Activated B cell treated with CpG ODN at 0.5 μM for 24 hours (primary cell): Measurements from ENCODE around the gene UCHL3. TPM values are rescaled to one million over a fixed set of nuclear protein-coding genes. Genes with fewer than 3 reads are reported as not detected.
A peak's percentile ranks its signal among the peaks of the same experiment; 100 is the strongest.

Source experiments
- ATAC-seq: fragments of 200-7000 bp; cut with Tn5 transposase; one replicate; pipeline ENCODE4 v1.10.0; 2021; ENCODE audit warnings: low read depth, mild to moderate bottlenecking, moderate library complexity
- CTCF ChIA-PET: fragments of 350-600 bp; sonication (Branson Sonifier 250); formaldehyde crosslinking; loops from one replicate; lab custom pipeline; 2021; ENCODE audit warnings: antibody characterized with exemption; lab: Charles Lee
- POLR2A ChIA-PET: fragments of 350-600 bp; sonication (Branson Sonifier 250); formaldehyde crosslinking; loops from one replicate; lab custom pipeline; 2021; ENCODE audit warnings: antibody characterized with exemption; lab: Charles Lee
- DNase-seq: peaks from one replicate; pipeline ENCODE4 v3.0.0; 2022
- H3K27ac Mint-ChIP-seq: one replicate; pipeline ENCODE4 v1.8.0; 2020; ENCODE audit warnings: mixed read lengths
- H3K27me3 Mint-ChIP-seq: one replicate; pipeline ENCODE4 v1.8.0; 2021; ENCODE audit warnings: mixed read lengths
- H3K36me3 Mint-ChIP-seq: one replicate; pipeline ENCODE4 v1.8.0; 2021; ENCODE audit warnings: low read depth, mixed read lengths
- H3K4me1 Mint-ChIP-seq: one replicate; pipeline ENCODE4 v1.8.0; 2021; ENCODE audit warnings: mixed read lengths
- H3K4me3 Mint-ChIP-seq: one replicate; pipeline ENCODE4 v1.8.0; 2020; ENCODE audit warnings: mild to moderate bottlenecking, mixed read lengths
- H3K9me3 Mint-ChIP-seq: one replicate; pipeline ENCODE4 v1.8.0; 2020; ENCODE audit warnings: mixed read lengths
- intact Hi-C: fragments of 100-400 bp; cut with micrococcal nuclease; formaldehyde crosslinking; loops from one replicate; pipeline ENCODE4 v1.15.1; 2024
- total RNA-seq: library from RNA; stranded (reverse); gene quantifications from 2 replicates; pipeline ENCODE4 v1.2.3, GENCODE V29; 2022
- TF ChIP-seq, protein P1 (sequence below): fragments of 200-600 bp; IDR thresholded peaks from one replicate; pipeline ENCODE4 v1.8.0; 2022; ENCODE audit warnings: antibody characterized with exemption, mild to moderate bottlenecking

The UCHL3 gene
- total RNA-seq, 1 donor from 2014 or later = 22.7 TPM

GRCh38 chr13:75550159-75550567, 572 bp downstream of the UCHL3 start:
- POLR2A ChIA-PET = interaction anchor here (0.5 to 2.0 kb wide), 7 partner anchors 13 to 1442 kb away, joined by 3 to 11 read pairs (median 4); partner anchors contain the start of genes CLN5 and COMMD6
- Mint-ChIP-seq H3K27me3 (no peaks in the 10 kb centered on the region), H3K4me3 (peak overlapping the region; percentile 98), H3K4me1 (peaks cover 45% of the 10 kb centered on the region), H3K27ac (peak overlapping the region; percentile 99), H3K9me3 (no peaks in the 10 kb centered on the region), H3K36me3 (peaks cover 29% of the 10 kb centered on the region)
- TF ChIP-seq, protein P1, sequence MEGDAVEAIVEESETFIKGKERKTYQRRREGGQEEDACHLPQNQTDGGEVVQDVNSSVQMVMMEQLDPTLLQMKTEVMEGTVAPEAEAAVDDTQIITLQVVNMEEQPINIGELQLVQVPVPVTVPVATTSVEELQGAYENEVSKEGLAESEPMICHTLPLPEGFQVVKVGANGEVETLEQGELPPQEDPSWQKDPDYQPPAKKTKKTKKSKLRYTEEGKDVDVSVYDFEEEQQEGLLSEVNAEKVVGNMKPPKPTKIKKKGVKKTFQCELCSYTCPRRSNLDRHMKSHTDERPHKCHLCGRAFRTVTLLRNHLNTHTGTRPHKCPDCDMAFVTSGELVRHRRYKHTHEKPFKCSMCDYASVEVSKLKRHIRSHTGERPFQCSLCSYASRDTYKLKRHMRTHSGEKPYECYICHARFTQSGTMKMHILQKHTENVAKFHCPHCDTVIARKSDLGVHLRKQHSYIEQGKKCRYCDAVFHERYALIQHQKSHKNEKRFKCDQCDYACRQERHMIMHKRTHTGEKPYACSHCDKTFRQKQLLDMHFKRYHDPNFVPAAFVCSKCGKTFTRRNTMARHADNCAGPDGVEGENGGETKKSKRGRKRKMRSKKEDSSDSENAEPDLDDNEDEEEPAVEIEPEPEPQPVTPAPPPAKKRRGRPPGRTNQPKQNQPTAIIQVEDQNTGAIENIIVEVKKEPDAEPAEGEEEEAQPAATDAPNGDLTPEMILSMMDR = no peak
- intact Hi-C loops = no loop called here
- ATAC-seq = no peak
- CTCF ChIA-PET = interaction anchor here (1.8 kb wide), 1 partner anchor 177 kb away, joined by 14 read pairs; no protein-coding TSS in a partner anchor
- DNase-seq = no peak

DNA sequence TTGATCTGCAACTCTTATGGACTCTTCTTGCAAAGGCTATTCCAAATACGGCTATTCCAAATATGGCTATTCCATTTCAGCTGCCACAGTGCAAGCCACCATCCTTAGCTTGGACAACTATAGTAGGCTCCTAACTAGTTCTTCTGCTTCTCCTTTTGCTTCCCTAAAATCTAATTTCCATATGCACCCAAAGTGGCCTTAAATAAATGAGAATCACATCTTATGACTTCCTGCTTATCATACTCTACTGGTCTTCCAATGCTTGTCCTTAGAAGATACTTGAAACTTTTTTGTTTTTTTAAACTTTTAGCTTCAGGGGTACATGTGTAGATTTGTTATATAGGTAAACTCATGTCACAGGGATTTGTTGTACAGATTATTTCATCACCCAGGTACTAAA, 4.9 kb downstream of the UCHL3 start:
- Mint-ChIP-seq H3K36me3 (peaks cover 34% of the 10 kb centered on the region), H3K9me3 (no peaks in the 10 kb centered on the region), H3K27me3 (no peaks in the 10 kb centered on the region), H3K27ac (no peak overlapping the region), H3K4me1 (peaks cover 44% of the 10 kb centered on the region), H3K4me3 (no peak overlapping the region)
- DNase-seq (no peak), ATAC-seq (no peak)
- TF ChIP-seq, protein P1 = no peak
- intact Hi-C loops = no loop called here
- POLR2A ChIA-PET = no interaction called here
- CTCF ChIA-PET = no interaction called here

DNA sequence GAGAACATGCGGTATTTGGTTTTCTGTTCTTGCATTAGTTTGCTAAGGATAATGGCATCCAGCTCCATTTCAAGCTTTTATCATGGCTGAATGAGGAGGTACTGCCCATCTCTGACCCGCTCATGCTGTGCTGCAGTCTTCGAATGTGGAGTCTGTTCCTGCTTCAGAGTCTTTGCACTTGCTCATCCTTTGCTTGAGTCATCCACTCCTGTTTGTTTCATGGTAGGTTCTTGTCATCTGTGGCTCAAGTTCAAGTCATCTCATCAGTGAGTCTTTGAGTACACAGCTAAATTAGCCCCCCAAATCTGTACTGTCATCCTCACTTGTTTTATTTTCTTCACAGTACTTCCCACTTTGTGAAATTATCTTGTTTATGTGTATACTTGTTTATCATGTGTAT, 5.4 kb downstream of the UCHL3 start:
- DNase-seq (no peak), ATAC-seq (no peak)
- no peak overlapping the region for H3K4me3 Mint-ChIP-seq
- POLR2A ChIA-PET = no interaction called here
- H3K4me1 Mint-ChIP-seq = peaks cover 43% of the 10 kb centered on the region
- TF ChIP-seq, protein P1 = no peak
- intact Hi-C loops = no loop called here
- CTCF ChIA-PET = no interaction called here
- peaks cover 33% of the 10 kb centered on the region for H3K36me3 Mint-ChIP-seq
- no peaks in the 10 kb centered on the region for H3K9me3 Mint-ChIP-seq
- H3K27me3 Mint-ChIP-seq = no peaks in the 10 kb centered on the region
- H3K27ac Mint-ChIP-seq = no peak overlapping the region

DNA sequence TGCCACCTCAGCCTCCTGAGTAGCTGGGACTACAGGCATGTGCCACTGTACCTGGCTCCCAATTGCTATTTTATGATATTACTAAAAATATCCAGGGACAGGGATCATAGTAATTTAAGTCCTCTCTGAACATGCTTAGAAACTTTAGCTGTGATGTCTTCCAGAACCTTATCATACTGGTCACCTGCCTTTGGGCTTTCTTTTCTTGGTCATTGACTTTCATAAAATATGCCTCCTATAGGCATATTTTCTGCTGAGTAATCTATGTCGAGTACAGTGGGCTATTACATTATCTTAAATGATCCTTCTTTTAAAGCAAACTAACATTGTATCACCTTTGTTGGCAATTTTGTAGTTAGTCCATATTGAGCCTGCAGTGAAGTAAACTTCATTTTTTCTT, 6.2 kb downstream of the UCHL3 start:
- CTCF ChIA-PET = no interaction called here
- DNase-seq = no peak
- no peak overlapping the region for H3K4me3 Mint-ChIP-seq

DNA sequence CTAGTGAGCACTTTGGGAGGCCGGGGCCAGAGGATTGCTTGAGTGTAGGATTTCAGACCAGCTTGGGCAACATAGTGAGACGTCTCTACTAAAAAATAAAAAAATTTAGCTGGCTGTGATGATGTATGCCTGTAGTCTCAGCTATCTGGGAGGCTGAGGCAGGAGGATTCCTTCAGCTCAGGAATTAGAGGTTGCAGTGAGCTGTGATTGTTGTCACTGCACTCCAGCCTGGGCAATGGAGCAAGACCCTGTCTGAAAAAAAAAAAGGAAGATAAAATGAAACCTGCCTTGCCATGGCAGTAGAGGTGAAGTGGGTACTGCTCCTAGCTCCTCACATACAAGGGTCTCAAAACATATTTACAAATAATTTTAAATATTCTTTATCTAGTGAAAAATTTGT, 7.4 kb downstream of the UCHL3 start:
- DNase-seq = no peak
- H3K4me3 Mint-ChIP-seq = no peak overlapping the region
- H3K36me3 Mint-ChIP-seq = peaks cover 30% of the 10 kb centered on the region
- no peak for ATAC-seq
- H3K4me1 Mint-ChIP-seq = peaks cover 26% of the 10 kb centered on the region
- H3K27me3 Mint-ChIP-seq = no peaks in the 10 kb centered on the region
- intact Hi-C loops = no loop called here
- H3K9me3 Mint-ChIP-seq = no peaks in the 10 kb centered on the region
- TF ChIP-seq, protein P1 = no peak
- ChIA-PET CTCF (no interaction called here), POLR2A (interaction anchor here (0.6 kb wide), 1 partner anchor 25 kb away, joined by 5 read pairs; no protein-coding TSS in a partner anchor)
- no peak overlapping the region for H3K27ac Mint-ChIP-seq

More for the DNA sequence above, 6.2 kb downstream of the UCHL3 start:
- Mint-ChIP-seq H3K9me3 (no peaks in the 10 kb centered on the region), H3K36me3 (peaks cover 28% of the 10 kb centered on the region), H3K27me3 (no peaks in the 10 kb centered on the region), H3K4me1 (peaks cover 35% of the 10 kb centered on the region), H3K27ac (no peak overlapping the region)
- TF ChIP-seq, protein P1 = no peak
- POLR2A ChIA-PET = no interaction called here
- intact Hi-C loops = no loop called here
- ATAC-seq = no peak
